IPS-NIHi7 (cell line): ENCODE results near the gene PTPN23.
A peak's percentile ranks its signal among the peaks of the same experiment; 100 is the strongest.
"Not testable (repeated sequence)": the region's sequence is repeated elsewhere in the genome, so short reads cannot be mapped to it uniquely, and the experiment has no call there.

Experiments used
- DNase-seq: peaks from one replicate; pipeline ENCODE4 v3.0.0; 2012; ENCODE audit warnings: mixed read lengths; ENCODE audit errors: extremely low spot score

The PTPN23 gene

GRCh38 chr3:47380601-47381316 is at the start of gene PTPN23:
Gene PTPN23, plus strand, starts transcription at chr3:47381021. Its CDS starts 76 bp downstream, at chr3:47381097.
- DNase-seq: peak; percentile 100

GRCh38 chr3:47333907-47334306 is 46.9 kb upstream of the PTPN23 start:
- no peak for DNase-seq

- DNase-seq: no peak
Measured at GRCh38 chr3:47337656-47338055, 43.2 kb upstream of the PTPN23 start.

GRCh38 chr3:47339951-47340350 is 40.9 kb upstream of the PTPN23 start:
- DNase-seq: no peak

GRCh38 chr3:47340866-47341265 is 40.0 kb upstream of the PTPN23 start:
- no peak for DNase-seq

GRCh38 chr3:47342151-47342550 is 38.7 kb upstream of the PTPN23 start:
- DNase-seq: no peak

- DNase-seq: no peak
Measured at GRCh38 chr3:47342812-47343211, 38.0 kb upstream of the PTPN23 start.

- DNase-seq: no peak
Measured at GRCh38 chr3:47343471-47343971, 37.3 kb upstream of the PTPN23 start.

- no peak for DNase-seq
Measured at GRCh38 chr3:47344971-47345370, 35.9 kb upstream of the PTPN23 start.

- DNase-seq: no peak
Measured at GRCh38 chr3:47347217-47347801, 33.5 kb upstream of the PTPN23 start.

- no peak for DNase-seq
Measured at GRCh38 chr3:47348411-47349154, 32.2 kb upstream of the PTPN23 start.

GRCh38 chr3:47355010-47355409 is 25.8 kb upstream of the PTPN23 start:
- no peak for DNase-seq

GRCh38 chr3:47356201-47356600 is 24.6 kb upstream of the PTPN23 start:
- DNase-seq: no peak

- no peak for DNase-seq
Measured at GRCh38 chr3:47359323-47359722, 21.5 kb upstream of the PTPN23 start.

GRCh38 chr3:47360110-47360517 is 20.7 kb upstream of the PTPN23 start:
- not testable (repeated sequence) for DNase-seq

GRCh38 chr3:47362701-47363100 is 18.1 kb upstream of the PTPN23 start:
- no peak for DNase-seq

- DNase-seq: no peak
Measured at GRCh38 chr3:47365213-47366153, 15.3 kb upstream of the PTPN23 start.

GRCh38 chr3:47366833-47367232 is 14.0 kb upstream of the PTPN23 start:
- DNase-seq: no peak

GRCh38 chr3:47367631-47368030 is 13.2 kb upstream of the PTPN23 start:
- DNase-seq: no peak

- DNase-seq: not testable (repeated sequence)
Measured at GRCh38 chr3:47370020-47370419, 10.8 kb upstream of the PTPN23 start.

- peak; percentile 80 for DNase-seq
Measured at GRCh38 chr3:47370887-47371697, 9.7 kb upstream of the PTPN23 start.
